GM19324 (cell line): ENCODE measurements around the gene GNG11.

Experiments used
- ATAC-seq: cut with Tn5 transposase; IDR thresholded peaks from one replicate; pipeline ENCODE4 v1.9.1; 2021; ENCODE audit warnings: mild to moderate bottlenecking, moderate library complexity; ENCODE audit not compliant: unreplicated experiment, low FRiP score

GNG11 gene

GRCh38 chr7:93944673-93945072 lies 23.1 kb downstream of the GNG11 start:
- no peak for ATAC-seq

GRCh38 chr7:93945083-93945482 lies 23.5 kb downstream of the GNG11 start:
- no peak for ATAC-seq

GRCh38 chr7:93945756-93946535 lies 24.4 kb downstream of the GNG11 start:
- no peak for ATAC-seq

GRCh38 chr7:93948106-93948505 lies 26.6 kb downstream of the GNG11 start:
- ATAC-seq, result no peak

GRCh38 chr7:93948873-93949272 lies 27.3 kb downstream of the GNG11 start:
- ATAC-seq, result no peak

GRCh38 chr7:93949423-93949822 lies 27.9 kb downstream of the GNG11 start:
- no peak for ATAC-seq

GRCh38 chr7:93955304-93955703 lies 33.8 kb downstream of the GNG11 start:
- no peak for ATAC-seq

- ATAC-seq, result no peak
Observed at GRCh38 chr7:93957767-93958166, 36.2 kb downstream of the GNG11 start.

- no peak for ATAC-seq
Observed at GRCh38 chr7:93958216-93958615, 36.7 kb downstream of the GNG11 start.

- no peak for ATAC-seq
Observed at GRCh38 chr7:93958651-93959050, 37.1 kb downstream of the GNG11 start.

- no peak for ATAC-seq
Observed at GRCh38 chr7:93960986-93961385, 39.5 kb downstream of the GNG11 start.

GRCh38 chr7:93964262-93964661 lies 42.7 kb downstream of the GNG11 start:
- ATAC-seq, result no peak

- no peak for ATAC-seq
Observed at GRCh38 chr7:93964813-93965212, 43.3 kb downstream of the GNG11 start.

GRCh38 chr7:93968911-93969620 lies 47.5 kb downstream of the GNG11 start:
- ATAC-seq, result no peak

- ATAC-seq, result no peak
Observed at GRCh38 chr7:93972029-93972725, 50.6 kb downstream of the GNG11 start.

GRCh38 chr7:93973134-93973533 lies 51.6 kb downstream of the GNG11 start:
- ATAC-seq, result no peak

GRCh38 chr7:93977211-93977950 lies 55.8 kb downstream of the GNG11 start:
- no peak for ATAC-seq
